HG02642 (cell line): ENCODE results near the gene PHEX.
"Not testable (repeated sequence)": the region's sequence is repeated elsewhere in the genome, so short reads cannot be mapped to it uniquely, and the experiment has no call there.

ENCODE experiments used
- ATAC-seq: cut with Tn5 transposase; IDR thresholded peaks from one replicate; pipeline ENCODE4 v1.9.1; 2021; ENCODE audit warnings: mild to moderate bottlenecking; ENCODE audit not compliant: unreplicated experiment, poor library complexity

Gene PHEX

DNA sequence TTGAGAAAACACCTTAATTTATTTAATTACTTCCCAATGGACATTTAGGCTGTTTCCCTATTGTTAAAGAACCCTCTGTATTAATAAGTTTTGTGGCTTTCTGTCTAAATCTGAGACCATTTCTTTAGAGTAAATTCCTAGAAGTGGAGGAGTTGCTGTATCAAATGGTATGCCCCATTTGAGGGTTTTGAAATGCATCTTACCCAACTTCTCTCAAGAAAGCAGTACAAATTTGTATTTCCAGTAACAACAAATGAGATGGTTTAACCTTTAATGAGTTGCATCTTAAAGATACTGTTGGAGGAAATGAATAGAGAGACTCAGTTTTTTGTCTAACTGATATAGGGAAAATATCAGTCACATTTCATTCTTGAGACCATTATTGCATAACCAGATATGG lies 170.1 kb downstream of the PHEX start:
- ATAC-seq = no peak

DNA sequence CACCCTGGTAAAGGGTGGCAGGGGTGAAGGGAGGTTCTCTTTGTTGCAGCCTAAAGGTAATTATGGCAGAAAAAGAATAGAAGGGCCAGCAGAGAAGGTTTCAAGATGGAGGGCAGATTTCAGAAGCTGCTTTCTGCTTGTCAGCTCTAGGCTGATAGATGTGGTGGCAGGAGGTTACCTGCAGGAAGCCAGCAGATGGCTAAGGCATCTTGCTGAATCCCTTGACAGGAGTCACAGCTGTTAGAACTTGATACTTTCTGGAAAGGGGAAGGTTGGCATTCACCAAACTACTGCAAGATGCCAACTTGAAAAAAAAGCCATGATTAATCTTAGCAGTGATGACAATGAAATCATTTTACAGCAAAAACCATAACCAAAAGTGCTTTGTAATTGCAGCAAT lies 171.1 kb downstream of the PHEX start:
- ATAC-seq = no peak

DNA sequence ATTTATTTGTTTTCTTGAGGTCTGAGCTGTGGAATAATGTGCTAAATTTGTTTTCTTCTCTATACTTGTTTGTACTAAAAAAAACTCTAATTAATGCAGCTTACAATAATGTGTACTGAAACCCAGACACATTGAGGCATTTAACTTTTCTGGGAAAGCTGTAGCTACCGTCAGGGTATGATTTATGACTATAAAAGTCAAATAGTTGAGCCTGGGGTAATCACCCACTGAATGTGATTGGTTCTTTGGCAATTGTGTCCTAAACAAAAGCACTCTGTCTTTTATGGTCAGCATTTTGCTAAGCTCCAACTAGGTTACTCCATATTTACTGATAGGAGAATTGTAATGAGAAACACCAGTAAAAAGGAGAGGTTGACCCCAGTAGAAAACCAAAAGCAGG lies 174.7 kb downstream of the PHEX start:
- no peak for ATAC-seq

DNA sequence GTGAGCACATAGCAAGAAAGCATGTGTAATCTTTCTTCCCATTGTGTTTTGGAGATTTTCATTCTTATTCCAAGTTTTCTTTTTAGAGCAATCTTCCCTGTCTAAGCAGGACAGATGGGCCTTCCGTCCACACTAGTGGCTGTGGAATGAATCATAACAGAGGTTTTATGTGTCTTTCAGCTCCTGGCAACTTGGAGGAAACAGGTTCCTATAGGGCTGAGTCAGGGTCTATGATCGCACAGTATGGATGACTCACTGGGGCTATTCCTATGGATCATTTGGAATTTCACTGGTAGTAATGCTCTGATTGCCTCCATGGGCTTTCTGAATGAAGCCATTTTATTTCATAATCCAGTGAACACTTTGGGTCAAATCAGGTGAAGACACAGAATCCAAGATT lies 188.8 kb downstream of the PHEX start:
- ATAC-seq = no peak

DNA sequence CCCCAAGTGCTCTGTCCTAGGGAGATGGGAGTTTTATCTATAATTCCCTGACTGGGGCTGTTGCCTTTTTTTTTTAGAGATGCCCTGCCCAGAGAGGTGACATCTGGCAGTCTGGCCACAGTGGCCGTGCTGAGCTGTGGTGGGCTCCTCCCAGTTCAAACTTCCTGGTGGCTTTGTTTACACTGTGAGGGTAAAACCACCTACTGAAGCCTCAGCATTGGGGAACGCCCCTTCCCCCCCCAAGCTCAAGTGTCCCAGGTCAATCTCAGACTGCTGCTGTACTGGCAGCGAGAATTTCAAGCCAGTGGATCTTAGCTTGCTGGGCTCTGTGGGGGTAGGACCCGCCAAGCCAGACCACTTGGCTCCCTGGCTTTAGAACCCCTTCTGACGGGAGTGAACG lies 202.3 kb downstream of the PHEX start:
- no peak for ATAC-seq

DNA sequence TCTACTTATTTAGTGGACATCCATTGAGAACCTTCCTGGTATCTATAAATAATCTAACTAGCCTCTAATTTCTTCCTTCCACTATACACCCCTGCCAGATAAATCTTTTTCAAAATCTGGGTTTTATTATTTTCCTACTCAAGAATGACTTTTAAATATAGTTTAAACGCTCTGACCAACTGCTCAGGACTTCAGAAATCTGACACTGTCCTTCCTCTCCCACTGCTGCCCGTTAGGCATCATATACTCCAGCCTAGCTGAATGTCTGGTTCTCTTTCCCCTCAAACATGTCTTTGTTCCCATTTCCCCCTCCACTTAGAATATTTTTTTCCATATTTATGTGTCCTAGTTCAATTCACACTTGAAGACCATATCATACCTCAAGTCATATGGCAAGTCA lies 205.4 kb downstream of the PHEX start:
- no peak for ATAC-seq

DNA sequence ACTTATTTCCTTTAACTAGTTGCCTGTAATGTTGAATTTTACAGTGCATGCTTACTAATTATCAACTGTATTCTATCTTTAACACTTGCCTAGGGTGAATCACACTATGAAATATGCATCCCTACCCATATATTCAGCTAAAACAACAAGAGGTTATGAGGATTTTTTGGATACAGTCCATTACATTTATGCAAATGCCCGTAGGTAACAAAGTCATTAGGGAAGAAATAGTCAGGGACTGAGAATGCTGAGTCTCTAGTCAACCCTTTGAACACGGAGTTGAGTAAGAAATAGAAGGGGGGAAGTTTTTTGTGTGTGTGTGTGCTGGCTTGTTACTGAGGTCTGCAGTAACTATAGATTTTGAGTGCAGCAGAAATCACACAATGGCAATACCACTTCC lies 214.5 kb downstream of the PHEX start:
- no peak for ATAC-seq

DNA sequence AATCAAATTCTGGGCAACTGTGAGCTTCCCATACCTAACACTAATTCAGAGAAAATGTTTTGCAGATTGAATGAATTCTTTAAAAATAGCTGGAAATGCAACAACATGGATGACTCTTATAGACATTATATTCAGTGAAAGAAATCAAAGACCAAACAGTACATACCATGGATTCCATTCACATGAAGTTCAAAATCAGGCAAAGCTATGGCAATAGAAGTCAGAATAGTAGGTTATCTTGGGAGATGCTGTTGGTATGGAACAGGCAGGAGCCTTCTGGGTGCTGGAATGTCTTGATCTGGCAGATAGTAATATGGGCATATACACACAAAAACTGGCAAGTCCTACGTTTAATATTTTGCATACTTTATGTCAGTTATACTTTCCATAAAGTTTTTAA lies 215.0 kb downstream of the PHEX start:
- no peak for ATAC-seq

DNA sequence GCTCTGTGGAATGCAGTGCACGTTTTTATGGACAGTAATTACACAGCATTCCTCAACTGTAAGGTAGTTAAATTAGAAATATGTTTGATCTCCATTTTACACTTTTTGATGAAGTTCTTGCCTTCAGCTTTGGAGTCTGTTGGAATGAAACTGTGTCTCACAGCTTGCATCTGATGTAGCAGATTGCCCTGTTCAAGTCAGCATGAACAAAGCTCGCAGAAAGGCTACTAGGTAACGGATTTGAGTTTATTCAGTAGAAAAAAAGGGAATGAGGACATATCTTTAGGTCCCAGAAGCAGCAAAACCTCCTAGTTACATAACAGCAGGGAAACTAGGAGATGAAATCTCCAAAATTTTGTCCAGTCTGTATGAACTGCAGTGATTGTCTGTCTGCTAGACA lies 216.3 kb downstream of the PHEX start:
- ATAC-seq = no peak

DNA sequence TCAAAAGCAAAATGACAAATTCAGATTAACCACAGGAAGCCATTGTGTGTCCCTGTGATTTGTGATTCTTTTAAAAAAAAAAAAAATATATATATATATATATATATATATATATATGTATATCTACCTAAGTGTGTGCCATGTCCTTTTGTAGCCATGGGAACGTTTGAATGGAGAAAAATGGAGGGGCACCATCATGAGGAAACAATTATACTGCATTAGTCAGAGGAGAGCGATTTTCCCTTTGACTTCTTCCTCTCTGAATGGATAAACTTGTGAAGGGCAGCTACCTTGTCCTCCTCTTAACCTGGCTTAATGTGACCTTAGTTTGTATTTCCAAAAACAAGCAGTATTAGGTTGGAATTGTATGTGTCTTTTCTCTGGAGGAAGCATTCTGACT lies 217.2 kb downstream of the PHEX start:
- no peak for ATAC-seq

DNA sequence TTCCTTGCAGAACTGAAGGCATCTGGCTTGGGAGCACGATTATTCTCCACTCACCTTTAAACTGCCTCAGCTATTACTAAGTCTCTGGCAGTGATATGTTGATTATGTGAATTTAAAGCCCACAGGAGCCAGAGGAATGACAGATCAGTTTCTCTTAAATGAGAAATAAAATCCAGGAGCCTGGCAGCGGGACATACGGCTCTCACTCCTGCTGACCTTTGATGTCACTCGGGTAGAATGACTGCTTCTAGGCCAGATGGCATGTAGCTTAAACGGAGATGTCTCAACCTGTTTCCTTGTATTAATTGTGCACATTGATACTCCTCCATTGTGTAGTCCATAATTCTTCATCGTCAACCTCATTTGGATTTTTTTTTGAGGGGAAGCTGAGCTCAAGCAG lies 236.6 kb downstream of the PHEX start:
- no peak for ATAC-seq

DNA sequence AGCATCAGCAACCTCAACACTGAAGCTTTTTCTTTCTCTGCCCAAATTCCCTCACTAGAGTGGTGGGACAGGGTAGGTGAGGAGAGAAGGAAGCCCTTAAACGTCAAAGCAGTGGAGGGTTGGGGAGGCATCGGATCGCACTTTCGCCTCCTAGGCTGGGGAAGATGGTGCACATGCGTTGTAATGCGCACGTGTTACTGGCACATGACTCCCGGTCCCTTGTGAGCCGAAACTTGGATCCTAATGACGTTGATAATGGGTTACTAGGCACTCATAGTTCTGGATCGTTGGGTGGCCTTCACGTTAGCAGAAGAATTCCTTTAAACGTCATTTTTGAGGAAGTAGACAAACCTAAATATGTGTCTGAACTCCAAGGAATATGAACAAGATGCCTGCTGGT lies 240.5 kb downstream of the PHEX start, which contains the start of gene CBLL2:
Gene CBLL2 (plus strand): TSS at position 301 of the 400 bp plus-strand sequence. CDS start 79 bp downstream, at position 380.
- no peak for ATAC-seq

DNA sequence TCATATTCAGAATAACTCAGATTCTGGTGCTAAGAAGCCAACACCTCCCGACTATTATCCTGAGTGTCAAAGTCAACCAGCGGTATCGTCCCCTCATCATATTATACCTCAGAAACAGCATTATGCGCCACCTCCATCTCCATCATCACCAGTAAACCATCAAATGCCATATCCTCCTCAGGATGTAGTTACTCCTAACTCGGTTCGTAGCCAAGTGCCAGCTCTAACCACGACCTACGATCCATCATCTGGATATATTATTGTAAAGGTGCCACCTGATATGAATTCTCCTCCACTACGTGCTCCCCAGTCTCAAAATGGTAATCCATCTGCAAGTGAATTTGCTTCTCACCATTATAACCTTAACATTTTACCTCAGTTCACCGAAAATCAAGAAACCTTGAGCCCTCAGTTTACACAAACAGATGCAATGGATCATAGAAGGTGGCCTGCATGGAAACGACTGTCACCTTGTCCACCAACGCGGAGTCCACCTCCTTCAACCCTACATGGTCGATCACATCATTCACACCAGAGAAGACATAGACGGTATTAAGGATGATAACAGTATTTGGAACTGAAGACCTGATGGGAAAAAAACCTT lies 241.7 kb downstream of the PHEX start:
- no peak for ATAC-seq

DNA sequence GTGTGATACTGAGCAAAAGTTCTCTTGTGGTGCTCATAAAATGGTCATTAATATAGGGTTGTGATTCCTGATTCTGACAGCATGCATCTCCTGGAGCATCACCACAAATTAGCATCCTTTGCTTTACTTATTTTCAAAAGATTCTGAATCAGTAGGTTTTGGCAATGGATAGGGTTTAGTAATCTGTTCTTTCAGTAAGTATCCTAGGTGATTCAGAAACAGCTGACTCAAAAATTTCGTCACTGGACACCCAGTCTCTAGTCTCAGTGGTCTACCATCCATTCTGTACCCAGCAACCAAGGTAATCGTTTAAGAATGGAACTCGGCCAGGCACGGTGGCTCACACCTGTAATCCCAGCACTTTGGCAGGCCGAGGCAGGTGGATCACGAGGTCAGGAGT lies 244.7 kb downstream of the PHEX start:
- ATAC-seq = no peak

DNA sequence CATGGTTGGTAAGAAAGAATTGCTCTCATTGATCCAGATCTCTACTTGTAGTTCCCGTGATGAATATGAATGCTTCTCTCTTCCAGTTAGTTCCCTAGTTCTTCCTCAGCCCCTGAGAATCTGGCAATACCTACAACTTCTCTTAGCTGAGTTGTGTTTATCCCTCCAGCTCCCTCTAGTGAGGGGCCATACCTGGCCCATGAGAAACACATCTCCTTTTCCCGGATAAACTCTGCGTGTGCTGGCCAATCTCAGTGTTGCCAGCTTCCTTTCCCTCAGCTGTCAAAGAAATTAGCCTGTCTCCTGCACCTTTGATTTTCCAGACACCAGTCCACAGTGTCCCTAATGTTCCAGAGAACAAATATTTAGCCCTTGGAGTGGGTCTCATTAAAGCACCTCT lies 246.2 kb downstream of the PHEX start:
- no peak for ATAC-seq

DNA sequence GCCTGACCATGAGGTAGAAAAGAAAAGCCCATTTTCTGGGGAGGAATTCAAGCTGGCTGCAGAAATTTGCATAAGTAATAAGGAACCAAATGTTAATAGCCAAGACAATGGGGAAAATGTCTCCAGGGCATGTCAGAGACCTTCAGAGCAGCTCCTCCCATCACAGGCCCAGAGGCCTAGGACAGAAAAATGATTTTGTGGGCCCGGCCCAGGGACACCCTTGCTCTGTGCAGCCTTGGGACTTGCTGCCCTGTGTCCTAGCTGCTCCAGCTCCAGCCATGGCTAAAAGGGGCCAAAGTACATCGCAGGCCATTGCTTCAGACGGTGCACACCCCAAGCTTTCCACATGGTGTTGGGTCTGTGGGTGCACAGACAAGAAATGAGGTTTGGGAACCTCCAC lies 257.1 kb downstream of the PHEX start:
- not testable (repeated sequence) for ATAC-seq

DNA sequence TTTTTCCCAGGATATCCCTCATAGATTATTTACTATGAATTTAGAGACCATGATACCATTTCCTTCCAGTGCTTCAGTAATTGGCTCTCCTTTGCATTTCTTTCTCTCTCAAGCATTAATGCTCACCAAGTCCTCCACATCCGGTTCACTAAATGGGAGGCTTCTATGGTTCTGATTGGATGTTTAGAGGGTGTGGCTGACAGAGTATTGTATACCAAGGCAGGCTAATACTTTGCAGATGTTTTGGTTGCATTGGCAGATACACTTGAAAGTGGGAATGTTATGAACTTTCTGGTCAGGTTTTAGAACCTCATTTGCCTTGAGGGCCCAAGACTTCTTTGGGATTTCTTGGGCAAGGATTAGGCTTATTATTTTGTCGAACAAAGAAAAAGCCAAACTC lies 264.7 kb downstream of the PHEX start:
- no peak for ATAC-seq

DNA sequence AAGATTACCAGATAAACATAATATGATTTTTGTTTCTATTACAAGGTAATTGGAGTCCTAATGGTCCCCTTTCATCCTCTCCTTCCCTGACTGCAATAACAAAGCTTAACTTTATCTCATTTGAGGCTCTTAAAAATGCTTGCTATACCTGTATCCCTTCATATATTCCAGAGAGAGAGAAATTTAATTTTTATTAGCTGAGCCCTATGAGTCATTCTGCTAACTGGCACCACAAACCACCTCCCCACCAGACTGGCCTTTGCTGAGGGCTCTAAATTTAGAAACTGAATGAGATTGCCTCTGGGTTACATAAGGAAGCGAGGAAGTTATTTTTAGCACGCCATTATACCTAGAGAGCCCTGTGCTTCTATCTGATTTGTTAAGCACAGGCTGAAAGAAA lies 268.0 kb downstream of the PHEX start:
- ATAC-seq = no peak
